AG09309 (cell line): ENCODE data around the gene GPBAR1.

Source experiments
- DNase-seq: peaks from one replicate; pipeline ENCODE4 v3.0.0-alpha.2; 2010; ENCODE audit warnings: low read depth
- H3K4me3 ChIP-seq: 2 replicates; pipeline ENCODE4 v1.5.1; 2011; ENCODE audit warnings: mild to moderate bottlenecking, low read depth, low read length, moderate library complexity; ENCODE audit not compliant: control insufficient read depth
- CTCF ChIP-seq: IDR thresholded peaks from 2 replicates; pipeline ENCODE4 v1.5.1; 2011; ENCODE audit warnings: mild to moderate bottlenecking, low read depth, low read length, inconsistent platforms; ENCODE audit not compliant: insufficient read depth, control insufficient read depth; ENCODE audit errors: missing control alignments

GPBAR1 gene

GRCh38 chr2:218235017-218235416 lies 25.8 kb upstream of the GPBAR1 start:
- TF ChIP-seq CTCF, result no peak
- H3K4me3 ChIP-seq, result no peak overlapping the region
- no peak for DNase-seq

- no peak overlapping the region for H3K4me3 ChIP-seq
- DNase-seq, result no peak
- no peak for TF ChIP-seq CTCF
These were observed 24.0 kb upstream of the GPBAR1 start for GRCh38 chr2:218236829-218237228.

GRCh38 chr2:218238887-218239286 lies 21.9 kb upstream of the GPBAR1 start:
- no peak for DNase-seq
- no peak overlapping the region for H3K4me3 ChIP-seq
- TF ChIP-seq CTCF, result no peak

GRCh38 chr2:218244204-218244603 lies 16.6 kb upstream of the GPBAR1 start:
- no peak for DNase-seq
- no peak overlapping the region for H3K4me3 ChIP-seq
- no peak for TF ChIP-seq CTCF

GRCh38 chr2:218244665-218245064 lies 16.1 kb upstream of the GPBAR1 start:
- no peak for TF ChIP-seq CTCF
- H3K4me3 ChIP-seq, result no peak overlapping the region
- DNase-seq, result no peak

- no peak overlapping the region for H3K4me3 ChIP-seq
- no peak for DNase-seq
- TF ChIP-seq CTCF, result no peak
These were observed 15.6 kb upstream of the GPBAR1 start for GRCh38 chr2:218245214-218245613.

- no peak for TF ChIP-seq CTCF
- no peak overlapping the region for H3K4me3 ChIP-seq
- no peak for DNase-seq
These were observed 11.1 kb upstream of the GPBAR1 start for GRCh38 chr2:218249691-218250090.
